Stimulated activated CD8-positive, alpha-beta memory T cell treated with anti-CD3 and anti-CD28 coated beads, Interleukin-4, amount 100 ng/mL, for 1 hour (primary cell): ENCODE data around the gene TMPRSS13.
"Not testable (repeated sequence)": the region's sequence is repeated elsewhere in the genome, so short reads cannot be mapped to it uniquely, and the experiment has no call there.

Experiments
- DNase-seq, 2 donors: peaks; one replicate each; pipeline ENCODE4 v3.0.0-alpha.2; 2020; ENCODE audit warnings: low read depth in 2 of 2, low spot score in 1 of 2

TMPRSS13 gene

DNA sequence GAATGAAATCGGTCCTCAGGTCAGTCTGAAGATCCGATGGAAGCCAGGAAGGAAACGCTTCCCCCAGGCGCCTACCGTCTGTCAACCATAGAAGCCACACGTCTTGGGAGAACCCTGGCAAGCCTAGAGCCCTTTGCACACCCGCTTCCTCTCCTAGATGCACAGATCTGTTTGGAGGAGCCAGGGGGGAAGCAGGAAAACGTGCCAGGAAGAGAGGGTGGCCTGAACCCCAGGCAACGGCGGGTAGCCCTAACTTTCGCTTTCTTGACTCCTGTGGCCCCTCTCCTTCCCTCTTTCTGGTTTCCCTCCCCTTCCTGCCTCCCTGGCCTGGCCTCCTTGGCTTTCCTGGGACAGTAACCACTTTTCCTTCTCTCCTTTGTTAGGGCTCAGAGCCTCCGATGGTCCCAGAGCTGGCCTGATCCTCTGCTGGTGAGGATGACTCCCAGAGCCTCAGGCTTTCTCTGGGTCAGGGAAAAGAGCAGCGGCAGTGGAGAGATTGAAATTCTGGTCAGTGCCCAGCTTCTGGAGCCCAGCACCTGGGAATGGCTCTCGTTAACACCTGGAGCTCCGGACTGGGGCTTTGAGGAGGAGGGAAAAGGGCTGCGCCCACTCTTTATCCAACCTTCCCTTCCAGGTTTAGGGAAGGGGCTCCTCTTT lies 54.8 kb downstream of the TMPRSS13 start:
- no peak for DNase-seq

DNA sequence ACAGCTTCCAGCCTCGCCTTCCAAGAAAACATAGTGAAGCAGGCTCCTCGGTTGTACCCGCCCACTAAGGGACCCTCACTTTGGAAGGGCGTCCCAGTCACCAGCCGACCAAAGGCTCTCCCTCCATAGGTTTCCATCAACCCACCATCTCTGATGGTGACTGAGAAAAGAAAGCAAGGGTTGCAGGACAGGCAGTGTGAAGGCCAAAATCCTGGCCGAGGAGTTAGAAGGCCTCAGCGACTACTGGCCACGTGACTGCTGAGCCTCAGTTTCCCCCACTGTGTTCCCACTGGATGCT lies 55.4 kb downstream of the TMPRSS13 start:
- no peak for DNase-seq

DNA sequence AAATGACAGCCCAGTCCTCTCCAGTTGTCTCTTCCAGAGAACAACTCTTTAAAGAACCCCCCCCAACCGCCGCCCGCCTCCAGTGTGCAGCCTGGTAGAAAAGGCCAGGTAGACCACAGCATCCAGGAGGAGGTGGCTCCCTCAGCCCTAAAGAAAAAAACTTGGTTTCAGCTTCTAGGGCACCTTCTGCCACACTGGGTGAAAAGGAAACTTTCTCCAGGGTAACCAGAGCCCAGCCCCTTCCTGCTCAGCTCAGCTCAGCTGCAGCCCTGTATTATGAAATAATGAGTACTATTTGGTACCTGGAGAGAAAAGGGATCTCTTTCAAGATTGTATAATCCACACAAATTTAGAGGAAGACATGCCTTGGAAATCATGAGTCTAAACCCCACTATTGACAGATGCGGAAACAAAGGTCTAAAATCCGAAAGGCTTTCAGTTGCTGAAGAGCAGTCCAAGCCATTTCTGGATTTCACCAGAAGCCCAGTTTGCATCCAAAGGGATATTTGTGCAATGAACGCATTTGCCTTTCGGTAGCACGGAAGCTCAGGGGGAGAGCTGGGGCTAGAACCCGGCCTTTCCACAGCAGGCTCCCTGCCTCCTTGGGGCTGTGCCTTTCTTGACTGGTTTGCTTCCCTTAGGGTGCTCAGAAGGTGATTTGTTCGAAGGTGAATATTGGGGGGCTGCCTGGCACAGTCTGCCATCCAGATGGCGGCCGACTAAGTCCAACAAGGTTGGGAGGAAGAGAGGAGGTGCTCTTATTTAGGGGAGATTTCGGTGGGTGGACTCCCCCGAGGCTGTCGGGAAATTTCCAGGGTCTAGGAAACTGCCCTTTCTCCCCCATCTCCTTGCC lies 56.0 kb downstream of the TMPRSS13 start:
- no peak for DNase-seq

DNA sequence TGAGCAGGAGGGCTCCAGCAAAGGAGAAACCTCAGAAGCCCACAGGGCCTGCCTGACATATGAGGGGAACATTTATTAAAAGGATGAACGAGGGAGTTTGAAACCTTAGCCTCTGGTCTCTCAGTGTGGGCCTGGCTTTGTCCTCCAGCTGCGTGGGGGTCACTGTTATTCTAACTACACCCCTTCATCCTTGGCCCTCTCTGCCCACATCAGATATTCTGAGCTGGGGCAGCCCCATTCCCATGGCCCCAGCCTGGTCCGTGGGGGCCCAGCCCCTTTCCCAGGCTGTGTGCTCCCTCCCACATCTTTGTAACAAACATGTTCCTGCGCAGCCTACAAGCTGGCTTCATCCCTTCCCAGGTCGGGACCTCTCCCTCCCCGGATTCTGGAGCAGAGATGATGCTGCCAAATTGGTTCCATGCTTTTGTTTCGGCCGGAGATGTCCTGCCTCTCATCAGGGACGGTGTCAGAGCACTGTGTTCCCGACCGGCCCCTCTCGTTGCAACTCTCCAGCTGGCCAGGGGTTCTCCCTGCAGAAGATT lies 56.7 kb downstream of the TMPRSS13 start:
- no peak for DNase-seq

DNA sequence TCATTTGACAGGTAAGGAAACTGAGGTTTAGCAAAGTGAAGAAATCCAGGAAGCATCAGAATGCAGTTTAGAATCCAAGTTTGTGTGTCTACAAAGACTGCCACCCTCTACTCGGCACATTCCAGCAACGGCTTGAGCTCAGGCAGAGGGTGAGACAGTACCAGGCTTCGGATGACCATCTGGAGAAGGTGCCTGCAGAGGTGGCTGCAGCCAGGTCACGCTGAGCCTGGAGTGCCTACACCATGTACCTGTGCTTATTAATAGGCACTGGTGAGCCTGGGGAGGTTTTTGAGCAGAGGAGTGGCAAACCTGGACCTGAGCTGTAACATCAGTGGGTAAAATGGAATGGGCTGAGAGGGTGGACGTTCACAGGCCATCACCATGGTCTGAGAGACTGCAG lies 57.4 kb downstream of the TMPRSS13 start:
- no peak for DNase-seq

DNA sequence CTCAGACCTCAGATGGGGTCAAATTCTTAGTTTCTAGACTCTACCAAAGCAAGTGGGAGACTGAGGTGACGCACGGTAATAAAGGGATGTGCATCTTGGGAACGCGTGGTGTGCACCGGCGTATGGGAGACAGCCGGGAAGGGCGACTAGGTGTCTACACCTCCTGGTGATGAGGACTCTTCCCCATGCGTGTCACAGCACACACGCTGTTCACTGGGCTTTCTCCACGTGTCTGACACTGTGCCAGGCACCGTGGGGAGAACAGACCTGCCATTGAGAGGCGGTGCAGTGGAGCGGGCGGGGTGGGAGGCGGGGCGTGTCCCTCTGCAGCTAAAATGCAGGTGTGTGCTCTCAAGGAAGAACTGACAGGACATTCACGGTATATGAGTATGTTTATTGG lies 58.0 kb downstream of the TMPRSS13 start:
- DNase-seq = no peak

DNA sequence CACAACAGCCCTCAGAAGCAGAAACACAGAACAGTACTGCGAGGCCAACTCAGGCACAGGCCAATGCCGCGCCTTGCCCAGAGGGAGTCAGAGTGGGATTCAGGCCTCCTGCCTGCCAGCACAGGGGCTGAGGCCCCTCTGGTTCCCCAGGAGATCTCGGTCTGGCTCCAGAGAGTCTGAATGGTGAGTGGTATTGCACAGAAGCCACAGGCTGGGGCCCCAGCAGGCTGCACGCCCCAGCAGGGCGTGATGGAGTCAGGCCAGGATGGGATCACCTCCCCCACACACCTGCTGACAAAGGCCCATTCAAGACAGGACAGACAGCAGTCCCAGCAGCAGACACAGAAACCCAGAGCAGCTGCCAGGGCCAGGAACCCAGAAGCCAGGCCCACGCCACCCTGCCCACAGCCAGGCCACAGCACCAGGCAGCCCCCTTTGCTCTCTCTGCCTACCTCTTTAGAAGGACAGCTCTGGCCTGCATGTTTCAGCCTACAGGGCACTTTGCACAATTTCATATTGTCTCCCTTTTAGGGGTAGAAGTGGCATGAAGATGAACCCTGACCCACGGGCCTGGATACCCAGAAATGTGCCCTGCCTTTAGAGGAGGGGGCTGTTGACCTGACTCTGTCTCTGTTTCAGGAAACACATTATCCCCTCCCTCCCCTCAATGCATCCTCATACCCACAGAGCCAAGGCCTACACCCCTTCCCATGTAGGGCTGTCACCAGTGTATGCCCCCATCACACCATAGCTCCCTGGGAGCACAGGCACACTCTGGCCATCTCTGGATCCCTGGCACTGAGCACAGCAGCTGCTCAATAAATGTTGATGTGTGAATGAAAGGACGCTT lies 58.9 kb downstream of the TMPRSS13 start:
- no peak for DNase-seq

DNA sequence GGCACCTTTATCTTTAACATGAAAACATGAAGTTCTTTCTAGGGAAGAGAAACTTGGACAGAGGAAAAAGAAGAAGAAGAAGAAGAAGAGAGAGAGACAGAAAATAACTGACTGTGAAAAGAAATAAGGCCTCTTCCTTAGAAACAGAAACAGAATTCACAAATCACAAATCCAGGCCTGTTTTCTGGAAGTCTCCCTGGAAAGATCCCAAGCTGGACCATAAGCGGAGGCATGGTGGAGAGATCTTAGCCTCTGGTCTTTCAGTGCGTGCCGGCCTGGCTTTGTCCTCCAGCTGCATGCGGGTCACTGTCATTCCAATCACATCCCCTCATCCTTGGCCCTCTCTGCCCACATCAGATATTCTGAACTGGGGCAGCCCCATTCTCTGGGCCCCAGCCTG lies 59.6 kb downstream of the TMPRSS13 start:
- no peak for DNase-seq

DNA sequence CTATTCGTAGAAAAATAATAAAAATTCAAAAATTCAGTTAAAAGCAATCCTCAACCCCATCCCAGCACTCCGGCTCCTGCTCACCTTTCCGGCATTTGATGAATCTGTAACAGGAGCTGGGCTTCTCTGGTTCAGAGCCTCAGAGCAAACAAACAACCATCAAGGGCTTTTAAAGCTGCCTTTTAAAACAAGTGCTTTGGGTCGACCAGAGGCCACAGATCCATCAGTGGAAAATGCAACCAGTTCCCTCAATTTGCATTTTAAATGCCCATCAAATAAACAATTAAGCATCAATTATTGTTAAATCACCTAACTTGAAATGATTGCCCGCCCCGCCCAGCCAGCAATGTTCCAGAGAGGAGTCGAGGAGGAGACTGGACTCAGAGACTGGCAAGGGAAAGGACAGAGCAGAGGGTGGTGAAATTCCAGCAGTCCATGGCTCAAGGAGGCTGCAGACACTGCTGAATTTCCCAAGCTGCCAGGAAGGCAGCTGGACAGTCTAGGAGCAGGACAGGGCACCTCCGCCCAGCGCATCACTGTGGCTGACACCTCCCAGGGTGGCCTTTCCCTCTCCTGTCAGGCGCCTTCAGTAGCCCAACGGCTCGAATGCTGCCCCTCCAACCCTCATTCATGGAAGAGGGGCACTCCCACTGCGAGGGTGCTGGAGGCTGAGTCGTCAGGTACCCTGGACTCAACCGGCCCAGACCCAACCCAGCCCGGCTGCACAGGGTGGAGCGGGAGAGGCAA lies 60.2 kb downstream of the TMPRSS13 start:
- DNase-seq = no peak

DNA sequence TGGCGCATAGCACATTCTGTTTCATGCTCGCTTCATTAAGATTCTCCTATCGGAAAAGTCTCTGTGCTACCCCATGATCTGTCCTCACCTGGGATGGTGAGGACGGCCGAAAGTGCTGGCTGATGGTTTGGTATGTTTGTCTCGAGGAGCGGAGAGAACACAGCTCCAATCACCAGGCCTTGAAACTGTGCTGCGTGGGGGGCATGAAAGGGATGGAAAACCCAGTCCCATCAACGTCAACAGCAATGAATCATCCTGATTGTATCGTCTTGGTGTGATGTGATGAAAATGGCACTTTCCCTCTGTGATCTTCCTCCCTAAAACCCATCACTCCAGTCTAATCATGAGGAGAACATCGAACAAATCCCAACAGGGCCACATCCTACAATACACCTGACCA lies 61.1 kb downstream of the TMPRSS13 start:
- DNase-seq = no peak

DNA sequence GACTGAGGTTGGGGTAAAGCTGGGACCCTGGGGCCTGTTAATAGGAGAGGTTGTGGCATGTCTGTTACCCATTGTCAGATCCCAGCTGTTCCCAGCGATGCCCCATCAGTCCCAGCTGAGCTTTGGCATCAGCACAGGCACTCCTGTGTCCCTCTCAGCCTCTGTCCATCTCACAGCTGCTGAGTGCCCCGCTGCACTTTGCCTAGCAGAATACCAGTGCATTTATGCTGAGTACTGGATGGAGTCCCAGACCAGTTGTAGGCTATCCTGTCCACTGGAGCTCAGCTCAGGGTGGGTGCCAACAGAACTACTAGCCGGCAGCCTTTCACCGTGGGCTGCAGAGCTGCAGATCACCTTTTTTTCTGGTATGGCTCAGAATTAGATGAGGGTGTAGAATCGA lies 62.7 kb downstream of the TMPRSS13 start:
- DNase-seq = no peak

DNA sequence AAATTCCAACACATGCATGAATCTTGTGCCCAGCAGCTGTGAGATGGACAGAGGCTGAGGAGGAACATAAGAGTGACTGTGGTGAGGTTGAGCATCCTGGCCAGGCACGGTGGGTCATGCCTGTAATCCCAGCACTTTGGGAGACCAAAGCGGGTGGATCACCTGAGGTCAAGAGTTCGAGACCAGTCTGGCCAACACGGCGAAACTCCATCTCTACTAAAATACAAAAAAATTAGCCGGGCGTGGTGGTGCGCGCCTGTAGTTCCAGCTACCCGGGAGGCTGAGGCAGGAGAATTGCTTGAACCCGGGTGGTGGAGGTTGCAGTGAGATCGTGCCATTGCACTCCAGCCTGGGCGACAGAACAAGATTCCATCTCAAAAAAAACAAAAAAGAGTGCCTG lies 63.7 kb downstream of the TMPRSS13 start:
- not testable (repeated sequence) for DNase-seq

DNA sequence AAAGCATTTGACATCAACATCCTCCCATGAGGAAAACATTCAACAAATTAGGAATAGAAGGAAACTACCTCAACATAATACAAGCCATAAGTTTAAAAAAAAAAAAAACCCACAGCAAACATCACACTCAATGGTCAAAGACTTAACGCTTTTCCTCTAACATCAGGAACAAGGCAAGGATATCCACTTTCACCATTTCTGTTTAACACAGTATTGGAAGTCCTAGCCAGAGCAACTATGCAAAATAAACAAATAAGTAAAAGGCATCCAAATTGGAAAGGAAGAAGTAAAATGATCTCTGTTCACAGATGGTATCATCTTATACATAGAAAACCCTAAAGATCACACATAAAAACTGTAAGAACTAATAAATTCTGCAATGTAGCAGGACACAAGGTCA lies 65.8 kb downstream of the TMPRSS13 start:
- no peak for DNase-seq

DNA sequence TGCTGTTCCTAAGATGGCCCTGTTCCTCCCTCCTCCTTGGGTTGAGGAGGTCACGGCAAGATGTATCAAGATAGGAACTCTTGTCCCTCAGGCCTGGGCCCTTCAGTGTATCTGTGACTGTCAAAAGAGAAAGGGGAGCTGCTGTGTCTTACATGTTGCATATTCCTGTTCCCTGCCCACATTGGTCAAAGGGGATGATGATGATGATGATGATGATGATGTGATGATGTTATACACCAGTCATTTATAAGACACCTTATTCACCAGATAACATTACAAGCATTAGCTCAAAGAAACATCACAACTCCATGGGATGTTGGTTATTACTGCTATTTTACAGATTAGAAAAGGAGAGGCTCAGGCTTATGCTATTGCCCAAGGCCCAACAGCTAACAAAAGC lies 66.4 kb downstream of the TMPRSS13 start:
- no peak for DNase-seq

DNA sequence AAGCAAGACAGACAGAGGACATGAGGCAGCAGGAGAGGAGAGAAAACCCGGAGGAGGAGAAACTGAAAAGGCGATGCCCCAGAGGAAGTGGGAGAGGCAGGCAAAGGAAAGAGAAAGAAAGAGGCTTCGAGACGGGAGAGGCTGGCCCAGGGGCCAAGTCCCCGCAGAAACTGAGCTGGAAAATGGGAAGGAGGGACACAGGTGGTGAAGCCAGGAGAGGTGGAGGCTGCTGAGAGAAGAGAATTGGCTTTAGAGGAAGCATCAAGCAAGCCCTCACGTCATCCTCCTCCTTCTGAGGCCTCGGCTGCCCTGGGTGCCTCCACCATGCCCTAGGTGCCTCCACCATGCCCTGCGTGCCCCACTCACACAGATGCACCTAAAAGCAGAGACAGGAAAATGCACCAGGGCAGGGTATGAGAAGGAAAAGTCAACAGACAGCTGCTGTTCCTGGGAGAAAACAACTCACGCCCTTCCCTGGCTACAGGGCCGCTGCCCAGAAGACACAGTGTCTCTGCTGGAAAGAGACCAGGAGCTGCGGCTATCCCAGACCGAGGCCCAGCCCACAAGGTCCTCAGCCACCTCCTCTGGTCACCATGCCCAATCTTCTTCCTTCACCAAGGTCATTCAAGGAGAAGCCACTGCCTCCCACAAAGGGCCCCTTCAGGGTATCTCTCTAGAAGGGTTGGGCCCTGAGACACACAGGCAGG lies 67.0 kb downstream of the TMPRSS13 start:
- DNase-seq = no peak

DNA sequence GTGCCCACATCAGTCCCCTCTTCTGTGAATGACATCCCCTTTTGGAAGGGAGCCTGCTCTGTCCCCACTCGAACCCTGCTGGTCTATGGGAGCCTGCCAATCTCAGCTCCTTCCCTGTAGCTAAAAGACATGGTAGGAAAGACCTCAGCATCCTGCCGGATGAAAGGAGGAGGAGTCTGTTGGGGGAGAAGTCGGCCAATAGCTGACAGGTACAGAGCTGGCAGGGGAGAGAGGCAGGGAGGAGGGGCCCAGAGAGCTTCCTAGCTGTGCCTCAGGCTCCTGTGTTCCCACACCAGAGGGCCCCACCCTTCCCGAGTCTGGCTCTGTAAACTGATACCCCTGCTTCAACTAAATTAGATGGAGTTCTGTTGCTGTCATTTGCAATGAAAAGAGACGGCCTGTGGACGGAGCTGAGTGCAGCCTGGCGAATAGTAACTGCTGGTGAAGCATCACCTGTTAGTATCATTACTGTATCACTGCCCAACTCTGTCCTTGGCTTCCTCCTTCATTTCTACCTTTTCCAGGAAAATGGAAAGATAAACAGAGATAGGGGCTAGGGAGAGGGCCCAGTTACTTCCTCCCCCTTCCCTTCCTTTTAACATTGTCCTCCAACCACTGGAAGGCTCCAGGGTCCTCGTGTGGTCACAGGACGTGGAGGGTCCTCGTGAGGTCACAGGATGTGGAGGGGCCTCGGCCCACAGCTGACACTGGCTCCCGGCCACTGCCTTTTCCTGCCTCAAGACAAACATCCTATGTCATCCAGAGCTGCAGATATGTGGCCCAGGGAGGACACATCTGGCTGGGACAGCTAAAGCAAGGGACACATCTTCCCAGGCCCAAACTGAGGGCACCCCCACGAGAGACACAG lies 67.8 kb downstream of the TMPRSS13 start:
- no peak for DNase-seq

DNA sequence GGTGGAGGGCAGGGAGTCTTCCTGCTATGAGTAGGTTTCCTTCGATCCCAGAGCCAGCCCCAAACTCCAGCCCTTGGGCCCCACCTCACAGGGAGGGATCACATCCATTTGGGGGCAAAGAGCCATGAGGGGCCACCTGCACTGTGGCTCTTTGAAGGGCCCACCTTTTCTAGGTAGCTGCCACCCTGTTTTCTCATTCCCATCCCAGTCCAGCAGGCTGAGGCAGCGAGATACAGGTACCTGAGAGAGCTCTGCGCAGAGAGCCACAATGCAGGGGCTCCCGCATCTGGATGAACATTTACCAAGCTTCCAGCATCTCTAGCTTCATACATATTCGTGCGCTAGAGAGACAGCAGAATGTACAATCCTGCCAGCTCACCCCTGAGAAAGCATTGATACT lies 69.1 kb downstream of the TMPRSS13 start:
- no peak for DNase-seq

DNA sequence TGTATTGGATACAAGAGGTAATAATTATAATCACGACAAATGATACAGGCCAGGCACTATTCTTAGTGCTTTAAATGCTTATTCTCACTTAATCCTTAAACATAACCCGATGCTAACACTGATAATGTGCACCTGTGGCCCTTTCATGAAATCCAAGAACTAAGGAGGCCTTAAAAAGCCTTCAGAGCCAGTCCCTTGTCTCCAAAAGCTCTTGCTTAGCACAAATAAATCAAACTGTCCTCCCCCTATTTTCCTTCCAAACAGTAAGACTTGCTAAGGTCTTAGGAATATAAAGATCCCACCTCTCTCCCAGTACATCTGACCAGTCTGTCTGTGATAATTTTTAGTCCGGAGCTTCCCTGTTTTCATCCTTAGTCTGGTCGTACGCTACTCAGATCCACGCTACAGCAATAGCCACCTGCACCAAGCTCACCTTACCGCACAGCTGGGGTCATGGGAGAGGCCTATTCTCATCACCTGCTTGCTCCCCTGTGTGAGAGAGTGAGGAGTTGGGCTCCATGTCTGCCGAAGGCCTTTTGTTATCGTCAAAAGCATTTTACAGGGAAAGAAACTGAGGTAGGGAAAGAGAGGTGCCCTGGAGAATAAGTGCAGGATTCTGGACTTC lies 69.6 kb downstream of the TMPRSS13 start:
- DNase-seq = no peak

DNA sequence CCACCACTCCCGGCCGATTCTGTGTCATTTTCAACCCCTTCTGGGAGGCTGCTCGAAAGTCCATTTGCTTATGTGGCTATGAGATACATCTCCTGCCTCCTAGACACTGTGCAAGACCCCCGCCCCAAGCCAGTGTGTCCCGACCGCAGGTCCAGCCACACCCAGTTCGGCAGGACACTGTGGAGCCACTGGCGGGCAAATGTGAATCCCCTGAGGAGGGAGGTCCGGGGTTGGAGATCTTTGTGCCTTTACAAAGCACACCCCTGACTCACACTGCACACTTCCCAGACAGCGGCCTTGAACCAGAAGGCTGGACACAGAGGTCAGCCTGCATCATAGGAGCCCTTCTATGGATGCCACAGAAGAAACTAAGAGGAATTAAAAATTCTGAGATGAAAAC lies 70.1 kb downstream of the TMPRSS13 start:
- no peak for DNase-seq
